ENCODE measurements around the gene CHRNA4. TPM values are rescaled to one million over a fixed set of nuclear protein-coding genes. Genes with fewer than 3 reads are reported as not detected.

CHRNA4 gene
- polyA plus RNA-seq, 1 donor (not counting 4 experiments of a cell fraction or from before 2014, with no cell fraction given): not detected

- Histone ChIP-seq H2AFZ (ENCODE audit: control insufficient read depth, low read length) (no peak overlapping the region), H3K9me3 (ENCODE audit: control insufficient read depth, low read depth, low read length) (no peaks in the 10 kb centered on the region), H3K27me3 (ENCODE audit: control insufficient read depth, extremely low read depth, insufficient read depth, low read length) (peaks cover 23% of the 10 kb centered on the region), H4K20me1 (ENCODE audit: control insufficient read depth, extremely low read depth, insufficient read depth, low read length) (no peaks in the 10 kb centered on the region), H3K27ac (ENCODE audit: control insufficient read depth, insufficient read depth, low read length) (no peak overlapping the region), H3K4me3 (ENCODE audit: control insufficient read depth in 2 of 3, extremely low read depth in 1 of 3, insufficient read depth in 2 of 3, low read depth in 1 of 3, low read length in 3 of 3) (no peak overlapping the region), H3K9me1 (ENCODE audit: control insufficient read depth, extremely low read depth, insufficient read depth, low read length) (no peaks in the 10 kb centered on the region), H3K9ac (ENCODE audit: control insufficient read depth, extremely low read depth, insufficient read depth, low read length) (no peak overlapping the region), H3K4me1 (ENCODE audit: control insufficient read depth, extremely low read depth, insufficient read depth, low read length) (no peaks in the 10 kb centered on the region), H3K79me2 (ENCODE audit: control insufficient read depth, insufficient read depth, low read length) (no peaks in the 10 kb centered on the region), H3K36me3 (ENCODE audit: control insufficient read depth in 2 of 2, extremely low read depth in 1 of 2, insufficient read depth in 2 of 2, low read length in 2 of 2) (no peaks in the 10 kb centered on the region), H3K4me2 (ENCODE audit: control insufficient read depth, extremely low read depth, insufficient read depth, low read depth, low read length) (no peak overlapping the region)
- dilution Hi-C loops (cut with MboI; ENCODE audit: extremely low pct_ligation_motif_present, low sequenced_read_pairs): no loop called here
- DNase-seq (ENCODE audit: low read depth, low spot score) (no peak), FAIRE-seq (no peak)
- TF ChIP-seq CTCF (optimal IDR thresholded peaks at IDR 0.05 in 1 of 3, IDR thresholded peaks at IDR 0.05 in 1 of 3, conservative IDR thresholded peaks at IDR 0.05 in 1 of 3; ENCODE audit: extremely low read depth in 1 of 3, insufficient read depth in 2 of 3, low read length in 3 of 3): no peak
- TF ChIP-seq EZH2 (IDR thresholded peaks at IDR 0.05; ENCODE audit: low read length): no peak
Observed at GRCh38 chr20:63319164-63320040, 41.7 kb downstream of the CHRNA4 start.

GRCh38 chr20:63318391-63319163 lies 42.6 kb downstream of the CHRNA4 start:
- Histone ChIP-seq H3K9me1 (ENCODE audit: control insufficient read depth, extremely low read depth, insufficient read depth, low read length) (no peaks in the 10 kb centered on the region), H2AFZ (ENCODE audit: control insufficient read depth, low read length) (no peak overlapping the region), H4K20me1 (ENCODE audit: control insufficient read depth, extremely low read depth, insufficient read depth, low read length) (no peaks in the 10 kb centered on the region), H3K36me3 (ENCODE audit: control insufficient read depth in 2 of 2, extremely low read depth in 1 of 2, insufficient read depth in 2 of 2, low read length in 2 of 2) (no peaks in the 10 kb centered on the region), H3K27ac (ENCODE audit: control insufficient read depth, insufficient read depth, low read length) (no peak overlapping the region), H3K9ac (ENCODE audit: control insufficient read depth, extremely low read depth, insufficient read depth, low read length) (no peak overlapping the region), H3K9me3 (ENCODE audit: control insufficient read depth, low read depth, low read length) (no peaks in the 10 kb centered on the region), H3K4me3 (ENCODE audit: control insufficient read depth in 2 of 3, extremely low read depth in 1 of 3, insufficient read depth in 2 of 3, low read depth in 1 of 3, low read length in 3 of 3) (no peak overlapping the region), H3K4me2 (ENCODE audit: control insufficient read depth, extremely low read depth, insufficient read depth, low read depth, low read length) (no peak overlapping the region), H3K79me2 (ENCODE audit: control insufficient read depth, insufficient read depth, low read length) (no peaks in the 10 kb centered on the region), H3K4me1 (ENCODE audit: control insufficient read depth, extremely low read depth, insufficient read depth, low read length) (no peaks in the 10 kb centered on the region), H3K27me3 (ENCODE audit: control insufficient read depth, extremely low read depth, insufficient read depth, low read length) (peaks cover 22% of the 10 kb centered on the region)
- TF ChIP-seq EZH2 (IDR thresholded peaks at IDR 0.05; ENCODE audit: low read length) (no peak), CTCF (optimal IDR thresholded peaks at IDR 0.05 in 1 of 3, IDR thresholded peaks at IDR 0.05 in 1 of 3, conservative IDR thresholded peaks at IDR 0.05 in 1 of 3; ENCODE audit: extremely low read depth in 1 of 3, insufficient read depth in 2 of 3, low read length in 3 of 3) (no peak)
- dilution Hi-C loops (cut with MboI; ENCODE audit: extremely low pct_ligation_motif_present, low sequenced_read_pairs): no loop called here
- no peak for DNase-seq (ENCODE audit: low read depth, low spot score)
- no peak for FAIRE-seq
